ENCODE results near the gene TPMT. TPM values are rescaled to one million over a fixed set of nuclear protein-coding genes. Genes with fewer than 3 reads are reported as not detected.

Gene TPMT
- polyA plus RNA-seq, 4 donors = 24.5 to 74.8 (median 50.1) TPM

DNA sequence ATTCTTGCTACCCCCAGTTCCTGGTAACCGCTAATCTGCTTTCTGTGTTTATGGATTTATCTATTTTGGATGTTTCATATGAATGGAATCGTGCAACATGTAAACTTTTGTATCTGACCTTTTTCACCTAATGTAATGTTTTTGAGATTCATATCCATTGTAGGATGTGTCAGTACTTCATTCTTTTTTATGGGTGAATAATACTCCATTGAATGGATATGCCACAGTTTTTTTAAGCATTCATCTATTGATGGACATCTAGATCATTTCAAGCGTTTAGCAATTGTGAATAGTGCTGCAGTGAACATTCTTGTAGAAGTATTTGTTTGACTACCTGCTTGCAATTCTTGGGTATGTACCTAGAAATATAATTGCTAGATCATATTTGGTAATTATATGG lies 13.4 kb upstream of the TPMT start:
- H3K4me3 ChIP-seq (ENCODE audit: low read depth in 1 of 3, low read length in 3 of 3) = no peak overlapping the region
- H3K4me1 ChIP-seq (ENCODE audit: control insufficient read depth in 3 of 3, insufficient read depth in 2 of 3, low read depth in 1 of 3, low read length in 2 of 3) = no peaks in the 10 kb centered on the region
- H3K27me3 ChIP-seq (ENCODE audit: control insufficient read depth in 3 of 3, insufficient read depth in 3 of 3, low read length in 3 of 3) = no peaks in the 10 kb centered on the region
- H3K27ac ChIP-seq (ENCODE audit: low read depth in 1 of 3, low read length in 2 of 3) = no peak overlapping the region
- peaks cover 0 to 27% (median 8%) of the 10 kb centered on the region in 3 donors for H3K36me3 ChIP-seq (ENCODE audit: control insufficient read depth in 3 of 3, insufficient read depth in 2 of 3, low read depth in 1 of 3, low read length in 3 of 3)
- H3K9me3 ChIP-seq (ENCODE audit: control insufficient read depth in 2 of 2, insufficient read depth in 1 of 2, low read depth in 1 of 2, low read length in 1 of 2) = no peaks in the 10 kb centered on the region
- 98 to 100% (median 100%) methylated on average over 3 of the region's 3 CpGs for WGBS, 3 donors
- FAIRE-seq (no peak), DNase-seq (no peak)

DNA sequence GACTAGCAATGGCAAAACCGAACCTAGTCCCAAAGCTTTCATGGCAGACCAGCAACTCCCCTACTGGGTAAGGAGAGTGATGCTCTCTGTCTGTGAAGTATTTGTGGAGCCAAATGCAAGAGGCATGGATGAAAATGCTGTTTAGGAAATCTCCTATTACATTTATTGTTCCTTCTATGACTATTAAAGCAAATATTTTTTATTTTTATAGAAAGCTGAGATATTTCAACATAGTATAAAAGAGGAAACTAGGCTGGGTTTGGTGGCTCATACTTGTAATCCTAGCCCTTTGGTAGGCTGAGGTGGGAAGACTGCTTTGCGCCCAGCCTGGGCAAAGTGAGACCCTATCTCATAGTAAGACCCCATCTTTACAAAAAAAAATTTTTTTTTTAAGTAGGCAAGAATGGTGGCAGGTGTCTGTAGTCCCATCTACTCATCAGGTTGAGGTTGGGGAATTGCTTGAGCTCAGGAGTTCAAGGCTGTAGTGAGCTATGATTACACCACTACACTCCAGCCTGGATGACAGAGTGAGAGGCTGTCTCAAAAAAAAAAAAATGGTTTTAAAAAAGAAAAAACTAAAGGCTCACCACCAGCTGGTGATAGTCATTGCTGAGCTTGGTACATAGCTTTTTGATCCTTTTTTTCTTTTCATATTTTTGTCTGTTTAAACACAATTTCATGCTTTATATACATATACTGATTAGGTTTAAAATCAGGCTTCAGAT lies 11.6 kb upstream of the TPMT start:
- WGBS, 3 donors = 95 to 97% (median 95%) methylated on average over 2 of the region's 2 CpGs
- DNase-seq (no peak), FAIRE-seq (no peak)
- no peaks in the 10 kb centered on the region for H3K27me3 ChIP-seq (ENCODE audit: control insufficient read depth in 3 of 3, insufficient read depth in 3 of 3, low read length in 3 of 3)
- no peaks in the 10 kb centered on the region for H3K9me3 ChIP-seq (ENCODE audit: control insufficient read depth in 2 of 2, insufficient read depth in 1 of 2, low read depth in 1 of 2, low read length in 1 of 2)
- no peak overlapping the region for H3K27ac ChIP-seq (ENCODE audit: low read depth in 1 of 3, low read length in 2 of 3)
- peaks cover 0 to 37% (median 10%) of the 10 kb centered on the region in 3 donors for H3K36me3 ChIP-seq (ENCODE audit: control insufficient read depth in 3 of 3, insufficient read depth in 2 of 3, low read depth in 1 of 3, low read length in 3 of 3)
- H3K4me1 ChIP-seq (ENCODE audit: control insufficient read depth in 3 of 3, insufficient read depth in 2 of 3, low read depth in 1 of 3, low read length in 2 of 3) = no peaks in the 10 kb centered on the region
- no peak overlapping the region for H3K4me3 ChIP-seq (ENCODE audit: low read depth in 1 of 3, low read length in 3 of 3)

DNA sequence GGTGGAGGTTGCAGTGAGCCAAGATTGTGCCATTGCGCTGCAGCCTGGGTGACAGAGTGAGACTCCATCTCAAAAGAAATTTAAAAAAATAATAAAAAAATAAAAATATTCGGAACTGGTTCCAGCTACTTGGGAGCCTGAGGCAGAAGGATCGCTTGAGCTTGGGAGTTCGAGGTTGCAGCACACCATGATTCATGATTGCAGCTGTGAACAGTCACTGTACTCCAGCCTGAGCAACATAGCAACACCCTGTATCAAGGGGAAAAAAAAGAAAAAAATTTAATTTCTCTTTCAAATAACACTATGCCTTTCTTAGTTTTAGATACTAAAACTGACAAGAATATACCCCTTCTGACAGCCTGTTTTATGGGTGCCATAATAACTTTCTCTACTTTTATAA lies 10.9 kb upstream of the TPMT start:
- Histone ChIP-seq H3K27me3 (ENCODE audit: control insufficient read depth in 3 of 3, insufficient read depth in 3 of 3, low read length in 3 of 3) (no peaks in the 10 kb centered on the region), H3K4me1 (ENCODE audit: control insufficient read depth in 3 of 3, insufficient read depth in 2 of 3, low read depth in 1 of 3, low read length in 2 of 3) (no peaks in the 10 kb centered on the region), H3K4me3 (ENCODE audit: low read depth in 1 of 3, low read length in 3 of 3) (no peak overlapping the region), H3K27ac (ENCODE audit: low read depth in 1 of 3, low read length in 2 of 3) (no peak overlapping the region), H3K36me3 (ENCODE audit: control insufficient read depth in 3 of 3, insufficient read depth in 2 of 3, low read depth in 1 of 3, low read length in 3 of 3) (peaks cover 0 to 38% (median 10%) of the 10 kb centered on the region in 3 donors), H3K9me3 (ENCODE audit: control insufficient read depth in 2 of 2, insufficient read depth in 1 of 2, low read depth in 1 of 2, low read length in 1 of 2) (no peaks in the 10 kb centered on the region)
- FAIRE-seq (no peak), DNase-seq (no peak)
- WGBS, 3 donors = 91 to 98% (median 98%) methylated on average over 4 of the region's 4 CpGs

DNA sequence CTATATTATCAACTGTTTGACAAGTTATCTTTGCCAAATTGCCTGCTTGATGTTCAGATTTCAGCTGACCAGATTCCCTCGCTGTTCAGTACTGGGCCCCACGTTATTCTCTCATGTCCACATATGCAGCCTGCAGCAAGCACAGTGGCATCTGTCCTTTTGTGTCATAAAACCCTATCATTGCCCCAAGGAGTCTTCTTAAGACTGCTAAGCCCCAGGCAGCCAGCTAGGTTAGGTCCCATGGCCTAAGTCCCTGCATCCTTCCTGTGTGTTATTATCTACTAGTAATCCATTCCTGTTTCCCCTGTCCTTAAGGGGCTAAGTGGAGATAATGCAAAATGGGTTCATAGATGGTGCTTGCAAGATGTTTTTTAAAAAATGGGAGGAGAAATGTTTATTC lies 7.5 kb upstream of the TPMT start:
- no peaks in the 10 kb centered on the region for H3K9me3 ChIP-seq (ENCODE audit: control insufficient read depth in 2 of 2, insufficient read depth in 1 of 2, low read depth in 1 of 2, low read length in 1 of 2)
- no peaks in the 10 kb centered on the region for H3K27me3 ChIP-seq (ENCODE audit: control insufficient read depth in 3 of 3, insufficient read depth in 3 of 3, low read length in 3 of 3)
- no peaks in the 10 kb centered on the region for H3K4me1 ChIP-seq (ENCODE audit: control insufficient read depth in 3 of 3, insufficient read depth in 2 of 3, low read depth in 1 of 3, low read length in 2 of 3)
- H3K27ac ChIP-seq (ENCODE audit: low read depth in 1 of 3, low read length in 2 of 3) = no peak overlapping the region
- 91 to 95% (median 92%) methylated on average over 2 of the region's 2 CpGs for WGBS, 3 donors
- peaks cover 3 to 26% (median 10%) of the 10 kb centered on the region in 3 donors for H3K36me3 ChIP-seq (ENCODE audit: control insufficient read depth in 3 of 3, insufficient read depth in 2 of 3, low read depth in 1 of 3, low read length in 3 of 3)
- H3K4me3 ChIP-seq (ENCODE audit: low read depth in 1 of 3, low read length in 3 of 3) = no peak overlapping the region
- DNase-seq (no peak), FAIRE-seq (no peak)

DNA sequence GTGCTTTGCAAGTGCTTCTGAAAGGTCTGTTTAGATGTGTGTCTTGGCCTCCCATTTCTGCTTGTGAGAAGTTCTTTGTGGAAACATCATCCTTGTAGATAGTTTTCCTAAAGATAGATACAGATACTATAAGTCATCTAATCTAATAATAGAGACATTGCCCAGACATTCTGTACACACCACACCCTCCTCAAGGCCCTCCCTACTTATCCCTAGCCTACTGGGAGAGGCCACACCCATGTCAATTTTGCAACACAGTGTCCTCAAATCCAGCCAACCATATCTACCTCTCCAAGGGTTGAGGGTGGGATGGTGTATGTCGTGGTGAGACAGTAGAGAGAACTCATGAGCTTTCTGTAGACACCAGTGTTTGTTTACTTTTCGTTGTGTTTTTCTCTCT lies 6.6 kb upstream of the TPMT start:
- DNase-seq (no peak), FAIRE-seq (no peak)
- Histone ChIP-seq H3K4me3 (ENCODE audit: low read depth in 1 of 3, low read length in 3 of 3) (no peak overlapping the region), H3K36me3 (ENCODE audit: control insufficient read depth in 3 of 3, insufficient read depth in 2 of 3, low read depth in 1 of 3, low read length in 3 of 3) (peaks cover 3 to 22% (median 10%) of the 10 kb centered on the region in 3 donors), H3K27ac (ENCODE audit: low read depth in 1 of 3, low read length in 2 of 3) (no peak overlapping the region), H3K9me3 (ENCODE audit: control insufficient read depth in 2 of 2, insufficient read depth in 1 of 2, low read depth in 1 of 2, low read length in 1 of 2) (no peaks in the 10 kb centered on the region), H3K4me1 (ENCODE audit: control insufficient read depth in 3 of 3, insufficient read depth in 2 of 3, low read depth in 1 of 3, low read length in 2 of 3) (no peaks in the 10 kb centered on the region), H3K27me3 (ENCODE audit: control insufficient read depth in 3 of 3, insufficient read depth in 3 of 3, low read length in 3 of 3) (no peaks in the 10 kb centered on the region)
- 89 to 92% (median 90%) methylated on average over 2 of the region's 2 CpGs for WGBS, 3 donors

DNA sequence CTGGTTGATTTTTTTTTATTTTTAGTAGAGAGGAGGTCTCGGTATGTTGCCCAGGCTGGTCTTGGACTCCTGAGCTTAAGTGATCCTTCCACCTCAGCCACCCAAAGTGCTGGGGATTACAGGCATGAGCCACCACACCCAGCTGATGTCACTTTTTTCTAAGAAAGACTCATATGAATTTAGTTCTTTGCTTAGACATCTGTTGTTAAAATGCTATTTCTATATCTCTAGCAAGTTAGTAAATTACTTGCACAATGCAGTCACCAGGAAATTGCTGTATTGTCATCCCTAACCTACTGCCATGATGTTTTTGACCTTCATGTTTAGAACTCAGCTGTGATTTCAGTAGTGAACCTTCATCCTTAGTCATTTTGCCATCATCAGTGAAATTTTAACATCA lies 6.0 kb upstream of the TPMT start:
- 93 to 95% (median 94%) methylated on average over 1 of the region's 1 CpG for WGBS, 3 donors

DNA sequence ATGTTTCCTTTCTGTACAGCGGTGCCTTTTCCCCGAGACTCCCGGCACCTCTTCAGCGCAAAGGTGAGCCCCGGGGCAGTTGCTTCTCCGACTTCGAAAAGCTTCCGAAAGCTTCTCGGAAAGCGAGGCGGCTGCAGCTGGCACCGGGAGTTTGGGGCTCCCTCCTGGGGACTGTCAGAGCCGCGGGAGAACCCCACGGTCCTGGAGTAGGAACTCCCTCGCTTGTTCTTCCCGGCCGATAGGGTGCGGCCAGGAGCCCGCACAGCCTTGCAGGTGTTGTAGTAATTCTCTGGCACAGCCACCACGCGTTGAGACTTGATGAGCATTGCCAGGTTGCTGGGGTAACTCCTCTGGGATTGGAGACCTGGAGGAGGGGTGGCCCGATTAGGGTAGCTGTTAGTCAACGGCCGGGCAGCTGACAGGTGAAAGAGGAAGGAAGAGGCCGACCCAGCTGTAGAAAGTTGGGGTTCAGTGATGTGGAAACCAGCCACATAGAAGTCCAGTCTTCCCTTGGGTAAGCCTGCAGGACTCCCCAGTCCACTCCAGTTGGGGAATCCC lies 1.1 kb upstream of the TPMT start:
- Histone ChIP-seq H3K36me3 (ENCODE audit: control insufficient read depth in 3 of 3, insufficient read depth in 2 of 3, low read depth in 1 of 3, low read length in 3 of 3) (peaks cover 3 to 4% (median 4%) of the 10 kb centered on the region in 3 donors), H3K4me3 (ENCODE audit: low read depth in 1 of 3, low read length in 3 of 3) (peak overlapping the region; percentile 86 to 99 (median 99)), H3K4me1 (ENCODE audit: control insufficient read depth in 3 of 3, insufficient read depth in 2 of 3, low read depth in 1 of 3, low read length in 2 of 3) (peaks cover 0 to 10% (median 0%) of the 10 kb centered on the region in 3 donors), H3K27me3 (ENCODE audit: control insufficient read depth in 3 of 3, insufficient read depth in 3 of 3, low read length in 3 of 3) (no peaks in the 10 kb centered on the region), H3K9me3 (ENCODE audit: control insufficient read depth in 2 of 2, insufficient read depth in 1 of 2, low read depth in 1 of 2, low read length in 1 of 2) (no peaks in the 10 kb centered on the region), H3K27ac (ENCODE audit: low read depth in 1 of 3, low read length in 2 of 3) (peak overlapping the region; percentile 96 to 97 (median 96))
- FAIRE-seq (no peak), DNase-seq (peak; percentile 89 to 93)
- 0 to 1% (median 1%) methylated on average over 23 to 26 of the region's 26 CpGs for WGBS, 3 donors

More for the DNA sequence above, 6.0 kb upstream of the TPMT start:
- DNase-seq = no peak
- Histone ChIP-seq H3K4me1 (ENCODE audit: control insufficient read depth in 3 of 3, insufficient read depth in 2 of 3, low read depth in 1 of 3, low read length in 2 of 3) (peaks cover 0 to 4% (median 0%) of the 10 kb centered on the region in 3 donors), H3K36me3 (ENCODE audit: control insufficient read depth in 3 of 3, insufficient read depth in 2 of 3, low read depth in 1 of 3, low read length in 3 of 3) (peaks cover 3 to 22% (median 10%) of the 10 kb centered on the region in 3 donors), H3K9me3 (ENCODE audit: control insufficient read depth in 2 of 2, insufficient read depth in 1 of 2, low read depth in 1 of 2, low read length in 1 of 2) (no peaks in the 10 kb centered on the region), H3K27me3 (ENCODE audit: control insufficient read depth in 3 of 3, insufficient read depth in 3 of 3, low read length in 3 of 3) (no peaks in the 10 kb centered on the region), H3K4me3 (ENCODE audit: low read depth in 1 of 3, low read length in 3 of 3) (no peak overlapping the region), H3K27ac (ENCODE audit: low read depth in 1 of 3, low read length in 2 of 3) (no peak overlapping the region)
- no peak for FAIRE-seq

DNA sequence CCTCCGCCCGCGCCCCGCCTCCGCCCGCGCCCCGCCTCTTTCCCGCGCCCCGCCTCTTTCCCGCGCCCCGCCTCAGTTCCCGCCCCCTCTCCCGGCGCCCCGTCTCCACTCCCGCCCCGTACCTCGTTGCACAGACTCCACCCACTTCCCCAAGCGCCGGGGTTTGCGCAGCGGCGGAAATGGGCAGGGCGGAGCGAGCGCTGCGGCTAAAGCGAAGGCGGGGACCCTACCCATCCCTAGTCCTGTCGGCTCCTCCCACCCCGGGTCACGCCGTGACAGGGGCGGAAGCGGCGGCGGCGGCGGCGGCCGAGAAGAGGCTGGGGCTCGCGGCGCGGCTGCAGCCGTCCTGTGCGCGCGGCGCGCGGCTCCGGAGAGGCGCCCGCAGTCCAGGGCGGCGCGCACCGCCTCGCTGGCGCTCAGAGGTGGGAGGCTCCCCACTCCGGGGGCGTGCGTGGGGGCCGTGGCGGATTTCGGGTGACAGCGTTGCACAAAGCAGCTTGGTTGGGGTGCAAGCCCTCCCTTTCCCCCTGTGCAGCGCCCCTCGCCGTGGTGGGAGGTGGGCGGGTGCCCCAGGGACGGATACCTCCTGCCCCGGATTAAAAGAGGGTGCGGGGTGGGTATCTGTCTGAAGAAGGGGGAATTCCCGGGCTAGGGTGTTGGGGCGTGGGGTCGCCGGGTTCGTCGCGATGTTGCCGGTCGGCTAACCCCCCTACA lies 430 bp upstream of the TPMT start, which contains the start of gene KDM1B:
TSS of gene KDM1B (plus strand) at position 273 of the 714 bp plus-strand sequence. CDS start 4,474 bp downstream, outside the sequence.
- peak; percentile 99 for DNase-seq
- no peak for FAIRE-seq

More for the DNA sequence above, 430 bp upstream of the TPMT start, which contains the start of gene KDM1B:
- WGBS, 3 donors = 0 to 1% (median 1%) methylated on average over 52 to 87 of the region's 87 CpGs
- H3K4me3 ChIP-seq (ENCODE audit: low read depth in 1 of 3, low read length in 3 of 3) = peak within 1 kb of the TSS; percentile 94 to 99 (median 99)
- peaks cover 3 to 4% (median 4%) of the 10 kb centered on the region in 3 donors for H3K36me3 ChIP-seq (ENCODE audit: control insufficient read depth in 3 of 3, insufficient read depth in 2 of 3, low read depth in 1 of 3, low read length in 3 of 3)
- H3K27me3 ChIP-seq (ENCODE audit: control insufficient read depth in 3 of 3, insufficient read depth in 3 of 3, low read length in 3 of 3) = no peaks in the 10 kb centered on the region
- H3K27ac ChIP-seq (ENCODE audit: low read depth in 1 of 3, low read length in 2 of 3) = peak within 1 kb of the TSS; percentile 96 to 99 (median 97)
- H3K9me3 ChIP-seq (ENCODE audit: control insufficient read depth in 2 of 2, insufficient read depth in 1 of 2, low read depth in 1 of 2, low read length in 1 of 2) = no peaks in the 10 kb centered on the region
- peaks cover 0 to 10% (median 0%) of the 10 kb centered on the region in 3 donors for H3K4me1 ChIP-seq (ENCODE audit: control insufficient read depth in 3 of 3, insufficient read depth in 2 of 3, low read depth in 1 of 3, low read length in 2 of 3)
